GM12891 (cell line): ENCODE results near the gene ZNRF1.
"Not testable (repeated sequence)": the region's sequence is repeated elsewhere in the genome, so short reads cannot be mapped to it uniquely, and the experiment has no call there.

Source experiments
- DNase-seq: peaks from one replicate; pipeline ENCODE4 v3.0.0; 2011; ENCODE audit warnings: low spot score; ENCODE audit not compliant: insufficient read length
- FAIRE-seq: peaks from 2 replicates; lab custom pipeline; 2011; peaks lifted over from hg19 to GRCh38; lab: Jason Lieb, UNC
- PAX5 ChIP-seq: IDR thresholded peaks from 2 replicates; pipeline ENCODE4 v1.6.1; 2011; ENCODE audit warnings: low read length, moderate library complexity, mild to moderate bottlenecking; ENCODE audit not compliant: insufficient read depth, severe bottlenecking
- POLR2A ChIP-seq: IDR thresholded peaks from 2 replicates; pipeline ENCODE4 v1.6.1; 2011; ENCODE audit warnings: low read depth, low read length, control low read depth
- POLR2AphosphoS5 ChIP-seq: IDR thresholded peaks from 2 replicates; pipeline ENCODE4 v1.6.1; 2011; ENCODE audit warnings: low read depth, low read length, control low read depth
- POU2F2 ChIP-seq: IDR thresholded peaks from 2 replicates; pipeline ENCODE4 v1.6.1; 2011; ENCODE audit warnings: low read depth, mild to moderate bottlenecking, control low read depth, low read length, moderate library complexity
- SPI1 ChIP-seq: IDR thresholded peaks from 2 replicates; pipeline ENCODE4 v1.6.1; 2011; ENCODE audit warnings: low read depth, low read length, control low read depth
- TAF1 ChIP-seq: IDR thresholded peaks from 2 replicates; pipeline ENCODE4 v1.6.1; 2011; ENCODE audit warnings: low read depth, low read length, control low read depth

ZNRF1 gene

GRCh38 chr16:75025761-75026160 lies 26.9 kb downstream of the ZNRF1 start:
- DNase-seq (no peak), FAIRE-seq (no peak)
- TF ChIP-seq PAX5 (no peak), POLR2A (no peak), POLR2AphosphoS5 (no peak), POU2F2 (no peak), SPI1 (no peak), TAF1 (no peak)

GRCh38 chr16:75026239-75026891 lies 27.5 kb downstream of the ZNRF1 start:
- not testable (repeated sequence) for FAIRE-seq, DNase-seq

GRCh38 chr16:75026892-75027391 lies 28.1 kb downstream of the ZNRF1 start:
- DNase-seq (no peak), FAIRE-seq (no peak)
- no peak for TF ChIP-seq POLR2AphosphoS5
- TF ChIP-seq PAX5 = no peak
- TF ChIP-seq TAF1 = no peak
- TF ChIP-seq POU2F2 = no peak
- no peak for TF ChIP-seq POLR2A
- no peak for TF ChIP-seq SPI1

DNA sequence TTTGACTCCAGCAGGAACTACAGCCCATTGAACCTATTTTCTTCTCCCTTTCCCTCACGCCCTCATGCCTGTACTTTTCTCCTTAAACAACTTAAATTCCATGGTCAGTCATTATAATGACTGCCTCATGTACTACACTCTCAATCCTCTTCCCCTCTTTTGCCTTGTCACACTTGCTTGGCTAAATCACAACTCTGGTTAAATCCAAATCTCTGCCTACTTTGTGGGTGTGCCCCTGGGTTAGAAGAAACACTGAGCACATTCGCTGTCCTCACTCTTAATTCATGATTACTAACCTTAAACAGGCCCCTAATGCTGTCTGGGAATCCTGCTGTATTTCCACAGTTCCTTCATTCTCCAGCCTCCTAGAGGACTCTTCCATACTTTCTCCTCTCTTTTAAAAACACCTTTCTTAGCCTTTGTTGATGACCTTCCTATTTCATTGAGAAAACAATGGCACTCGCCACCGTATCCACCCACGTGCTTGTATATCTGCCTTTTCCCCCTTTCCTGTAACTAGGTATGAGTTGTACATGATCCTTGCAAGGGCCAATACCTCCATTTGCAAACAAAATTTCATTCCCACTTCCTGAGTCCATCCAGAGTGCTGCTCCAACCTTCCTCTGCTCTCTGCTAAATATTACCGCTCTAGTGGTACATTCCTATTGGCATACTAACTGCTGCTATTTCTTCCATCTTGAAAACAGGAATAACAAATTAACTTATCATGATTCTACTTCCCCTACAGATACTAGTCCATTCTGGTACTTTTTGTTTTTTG lies 28.9 kb downstream of the ZNRF1 start:
- DNase-seq (no peak), FAIRE-seq (no peak)
- no peak for TF ChIP-seq POU2F2
- no peak for TF ChIP-seq SPI1
- TF ChIP-seq POLR2A = no peak
- TF ChIP-seq TAF1 = no peak
- TF ChIP-seq POLR2AphosphoS5 = no peak

DNA sequence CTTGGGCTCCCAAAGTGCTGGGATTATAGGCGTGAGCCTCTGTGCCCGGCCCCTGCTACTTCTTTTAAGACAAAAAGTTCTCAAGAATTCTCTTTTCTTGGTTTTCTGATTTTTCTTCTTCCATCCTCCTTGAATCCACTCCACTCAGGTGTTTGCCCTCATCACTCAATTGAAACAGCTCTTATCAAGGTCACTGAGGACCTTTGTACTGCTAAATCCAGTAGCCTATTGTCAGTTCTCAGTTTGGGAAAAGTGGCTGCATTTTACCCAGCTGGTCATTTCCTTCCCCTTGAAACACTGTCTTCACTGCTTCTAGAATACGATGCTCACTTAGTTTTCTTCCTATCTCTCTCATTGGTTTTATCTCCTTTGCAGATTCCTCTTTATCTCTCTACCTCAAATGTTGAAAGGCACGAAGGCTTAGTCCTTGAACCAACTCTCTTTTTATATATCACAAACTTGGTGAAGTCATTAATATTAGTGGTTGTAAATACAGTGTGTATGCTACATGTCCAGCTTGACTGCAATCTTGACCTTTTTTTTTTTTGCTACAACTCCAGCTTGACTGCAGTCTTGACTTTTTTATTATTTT lies 29.8 kb downstream of the ZNRF1 start:
- TF ChIP-seq POLR2A (no peak), PAX5 (no peak), SPI1 (no peak), POLR2AphosphoS5 (no peak), POU2F2 (no peak), TAF1 (no peak)
- DNase-seq (no peak), FAIRE-seq (no peak)

DNA sequence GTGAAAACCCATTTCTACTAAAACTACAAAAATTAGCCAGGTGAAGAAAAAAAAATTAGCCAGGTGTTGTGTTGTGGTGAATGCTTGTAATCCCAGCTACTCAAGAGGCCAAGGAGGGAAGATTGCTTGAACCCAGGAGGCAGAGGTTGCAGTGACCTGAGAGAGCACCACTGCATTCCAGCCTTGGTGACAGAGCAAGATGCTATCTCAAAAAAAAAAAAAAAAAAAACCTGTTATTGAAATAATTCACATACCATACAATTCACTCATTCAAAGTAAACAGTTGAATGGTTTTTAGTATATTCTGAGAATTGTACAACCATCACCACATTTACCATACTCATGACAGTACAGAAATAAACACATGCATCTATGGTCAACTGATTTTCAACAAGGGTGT lies 31.0 kb downstream of the ZNRF1 start:
- no peak for FAIRE-seq
- DNase-seq = no peak

GRCh38 chr16:75032655-75033054 lies 33.8 kb downstream of the ZNRF1 start:
- TF ChIP-seq PAX5 (no peak), SPI1 (no peak), TAF1 (no peak), POLR2A (no peak), POU2F2 (no peak), POLR2AphosphoS5 (no peak)
- FAIRE-seq = no peak
- DNase-seq = no peak

More for the DNA sequence above, 31.0 kb downstream of the ZNRF1 start:
- TF ChIP-seq POU2F2 (no peak), PAX5 (no peak), POLR2AphosphoS5 (no peak), TAF1 (no peak), SPI1 (no peak), POLR2A (no peak)

GRCh38 chr16:75035410-75035968 lies 36.7 kb downstream of the ZNRF1 start:
- TF ChIP-seq TAF1 (no peak), POLR2AphosphoS5 (no peak), SPI1 (no peak), POU2F2 (no peak), POLR2A (no peak), PAX5 (no peak)
- no peak for DNase-seq
- no peak for FAIRE-seq

GRCh38 chr16:75038036-75038858 lies 39.4 kb downstream of the ZNRF1 start:
- FAIRE-seq (no peak), DNase-seq (no peak)
- TF ChIP-seq TAF1 = no peak
- TF ChIP-seq POLR2AphosphoS5 = no peak
- no peak for TF ChIP-seq POU2F2
- no peak for TF ChIP-seq PAX5
- no peak for TF ChIP-seq SPI1
- TF ChIP-seq POLR2A = no peak
